Measurements from ENCODE around the gene PTPN6. TPM values are rescaled to one million over a fixed set of nuclear protein-coding genes. Genes with fewer than 3 reads are reported as not detected.

The PTPN6 gene
- total RNA-seq, 1 donor from 2014 or later, result 267 TPM

- intact Hi-C loops (cut with micrococcal nuclease), result no loop called here
Measured at GRCh38 chr12:6996040-6996441, 44.9 kb downstream of the PTPN6 start.

GRCh38 chr12:6998715-6999451 is 47.7 kb downstream of the PTPN6 start:
- intact Hi-C loops (cut with micrococcal nuclease), result no loop called here

GRCh38 chr12:7001921-7002591 is 50.9 kb downstream of the PTPN6 start:
- intact Hi-C loops (cut with micrococcal nuclease), result no loop called here

GRCh38 chr12:7004287-7004803 is 53.2 kb downstream of the PTPN6 start:
- intact Hi-C loops (cut with micrococcal nuclease), result no loop called here

GRCh38 chr12:7004840-7005239 is 53.7 kb downstream of the PTPN6 start:
- intact Hi-C loops (cut with micrococcal nuclease), result no loop called here

GRCh38 chr12:7005311-7005710 is 54.2 kb downstream of the PTPN6 start:
- intact Hi-C loops (cut with micrococcal nuclease), result no loop called here

- intact Hi-C loops (cut with micrococcal nuclease), result no loop called here
Measured at GRCh38 chr12:7006639-7007038, 55.5 kb downstream of the PTPN6 start.

GRCh38 chr12:7008864-7009263 is 57.7 kb downstream of the PTPN6 start:
- intact Hi-C loops (cut with micrococcal nuclease), result no loop called here

- intact Hi-C loops (cut with micrococcal nuclease), result no loop called here
Measured at GRCh38 chr12:7009512-7009911, 58.4 kb downstream of the PTPN6 start.

Other genes starting within 250 kb of the PTPN6 start
- 23.5 and 26.6 TPM in 2 replicates for gene COPS7A, start 227.3 kb upstream of the PTPN6 start, total RNA-seq
- 92.7 and 94.4 TPM in 2 replicates for gene MLF2, start 198.2 kb upstream of the PTPN6 start, total RNA-seq
- gene PTMS, start 185.0 kb upstream of the PTPN6 start, total RNA-seq, result 95.4 and 98.5 TPM in 2 replicates
- gene LAG3, start 178.8 kb upstream of the PTPN6 start, total RNA-seq, result 11.8 and 12.2 TPM in 2 replicates
- 226 and 232 TPM in 2 replicates for gene CD4, start 161.8 kb upstream of the PTPN6 start, total RNA-seq
- 0.18 and 0.32 TPM in 2 replicates for gene GPR162, start 129.5 kb upstream of the PTPN6 start, total RNA-seq
- gene P3H3, start 122.9 kb upstream of the PTPN6 start, total RNA-seq, result 0.73 and 1.3 TPM in 2 replicates
- 0.39 and 0.43 TPM in 2 replicates for gene GNB3, start 110.4 kb upstream of the PTPN6 start, total RNA-seq
- gene CDCA3, start 100.1 kb upstream of the PTPN6 start, total RNA-seq, result 77.3 and 78.4 TPM in 2 replicates
- gene USP5, start 99.2 kb upstream of the PTPN6 start, total RNA-seq, result 126 and 138 TPM in 2 replicates
- 1,157 and 1,161 TPM in 2 replicates for gene TPI1, start 83.8 kb upstream of the PTPN6 start, total RNA-seq
- 14.0 and 14.6 TPM in 2 replicates for gene SPSB2, start 78.1 kb upstream of the PTPN6 start, total RNA-seq
- gene LRRC23, start 46.5 kb upstream of the PTPN6 start, total RNA-seq, result 4.7 and 5.0 TPM in 2 replicates
- gene ENO2, start 36.8 kb upstream of the PTPN6 start, total RNA-seq, result 114 and 120 TPM in 2 replicates
- gene ATN1, start 23.4 kb upstream of the PTPN6 start, total RNA-seq, result 35.9 and 37.0 TPM in 2 replicates
- gene RNU7-1, start 7.5 kb upstream of the PTPN6 start, total RNA-seq, result not detected in 2 replicates
- gene C12orf57, start 7.3 kb upstream of the PTPN6 start, total RNA-seq, result 135 and 161 TPM in 2 replicates
- gene PHB2, start 19.3 kb downstream of the PTPN6 start, total RNA-seq, result 242 and 243 TPM in 2 replicates
- gene EMG1, start 19.6 kb downstream of the PTPN6 start, total RNA-seq, result 67.4 and 69.6 TPM in 2 replicates
- 32.7 and 33.3 TPM in 2 replicates for gene LPCAT3, start 67.1 kb downstream of the PTPN6 start, total RNA-seq
- 2.2 TPM in 2 replicates for gene C1S, start 109.4 kb downstream of the PTPN6 start, total RNA-seq
- 2.6 and 4.0 TPM in 2 replicates for gene C1R, start 141.1 kb downstream of the PTPN6 start, total RNA-seq
- gene C1RL, start 157.9 kb downstream of the PTPN6 start, total RNA-seq, result 28.4 and 28.9 TPM in 2 replicates
- gene RBP5, start 177.5 kb downstream of the PTPN6 start, total RNA-seq, result 0.50 and 0.84 TPM in 2 replicates
- gene CLSTN3, start 179.0 kb downstream of the PTPN6 start, total RNA-seq, result 80.3 and 81.9 TPM in 2 replicates
- gene PEX5, start 238.3 kb downstream of the PTPN6 start, total RNA-seq, result 16.7 and 17.6 TPM in 2 replicates

Measured in T-helper 2 cell treated with Interferon-gamma antibody and Interleukin-4, amounts not matched to agents 100 ng/mL and 5 ng/mL, for 36 hours (primary cell).